GM21723 (cell line): ENCODE results near the gene CASP8.
"Not testable (repeated sequence)": the region's sequence is repeated elsewhere in the genome, so short reads cannot be mapped to it uniquely, and the experiment has no call there.

Source experiments
- ATAC-seq: cut with Tn5 transposase; IDR thresholded peaks from one replicate; pipeline ENCODE4 v1.9.1; 2021; ENCODE audit warnings: mild to moderate bottlenecking, moderate library complexity; ENCODE audit not compliant: unreplicated experiment

The CASP8 gene

GRCh38 chr2:201267278-201268030 lies 7.1 kb downstream of the CASP8 start:
- no peak for ATAC-seq

GRCh38 chr2:201269764-201270163 lies 9.4 kb downstream of the CASP8 start:
- ATAC-seq, result no peak

- ATAC-seq, result no peak
Observed at GRCh38 chr2:201270293-201271001, 10.1 kb downstream of the CASP8 start.

GRCh38 chr2:201271917-201272316 lies 11.6 kb downstream of the CASP8 start:
- ATAC-seq, result no peak

- no peak for ATAC-seq
Observed at GRCh38 chr2:201273330-201273983, 13.1 kb downstream of the CASP8 start.

- ATAC-seq, result no peak
Observed at GRCh38 chr2:201275069-201275468, 14.7 kb downstream of the CASP8 start.

- no peak for ATAC-seq
Observed at GRCh38 chr2:201275990-201276389, 15.7 kb downstream of the CASP8 start.

GRCh38 chr2:201276511-201276910 lies 16.2 kb downstream of the CASP8 start:
- no peak for ATAC-seq

GRCh38 chr2:201279079-201279478 lies 18.7 kb downstream of the CASP8 start:
- no peak for ATAC-seq

GRCh38 chr2:201280191-201281040 lies 20.1 kb downstream of the CASP8 start:
- ATAC-seq, result no peak

- ATAC-seq, result no peak
Observed at GRCh38 chr2:201285499-201285898, 25.2 kb downstream of the CASP8 start.

- ATAC-seq, result not testable (repeated sequence)
Observed at GRCh38 chr2:201290457-201291148, 30.3 kb downstream of the CASP8 start.

- ATAC-seq, result no peak
Observed at GRCh38 chr2:201298462-201299052, 38.2 kb downstream of the CASP8 start.

- not testable (repeated sequence) for ATAC-seq
Observed at GRCh38 chr2:201299929-201300328, 39.6 kb downstream of the CASP8 start.

- ATAC-seq, result no peak
Observed at GRCh38 chr2:201307876-201308275, 47.5 kb downstream of the CASP8 start.

GRCh38 chr2:201308914-201309313 lies 48.6 kb downstream of the CASP8 start:
- no peak for ATAC-seq

- no peak for ATAC-seq
Observed at GRCh38 chr2:201313362-201313761, 53.0 kb downstream of the CASP8 start.

GRCh38 chr2:201319511-201319910 lies 59.2 kb downstream of the CASP8 start:
- ATAC-seq, result no peak

GRCh38 chr2:201320257-201320656 lies 59.9 kb downstream of the CASP8 start:
- ATAC-seq, result no peak

- no peak for ATAC-seq
Observed at GRCh38 chr2:201320701-201321100, 60.4 kb downstream of the CASP8 start.
